Immature natural killer cell (primary cell): ENCODE data around the gene TGFBR3. TPM values are rescaled to one million over a fixed set of nuclear protein-coding genes. Genes with fewer than 3 reads are reported as not detected.

Source experiments
- DNase-seq, 3 donors: peaks; one replicate each; pipeline ENCODE4 v3.0.0; 2022; ENCODE audit warnings: mixed read lengths in 1 of 3
- H3K27ac Mint-ChIP-seq, 6 donors: one replicate each; pipeline ENCODE4 v1.8.0; 2020; ENCODE audit warnings: mixed read lengths in 6 of 6, mild to moderate bottlenecking in 5 of 6, inconsistent platforms in 4 of 6, moderate library complexity in 3 of 6
- H3K27me3 Mint-ChIP-seq, 3 donors: one replicate each; pipeline ENCODE4 v1.8.0; 2020 to 2021; ENCODE audit warnings: low read depth in 3 of 3, mild to moderate bottlenecking in 3 of 3, mixed read lengths in 3 of 3, moderate library complexity in 3 of 3, inconsistent platforms in 1 of 3
- H3K36me3 Mint-ChIP-seq, 3 donors: one replicate each; pipeline ENCODE4 v1.8.0; 2020; ENCODE audit warnings: mixed read lengths in 3 of 3, inconsistent platforms in 2 of 3, mild to moderate bottlenecking in 2 of 3
- H3K4me1 Mint-ChIP-seq, 2 donors: one replicate each; pipeline ENCODE4 v1.8.0; 2020; ENCODE audit warnings: inconsistent platforms in 2 of 2, mild to moderate bottlenecking in 2 of 2, mixed read lengths in 2 of 2, moderate library complexity in 1 of 2
- H3K4me3 Mint-ChIP-seq, 5 donors: one replicate each; pipeline ENCODE4 v1.8.0; 2020; ENCODE audit warnings: mild to moderate bottlenecking in 5 of 5, mixed read lengths in 5 of 5, inconsistent platforms in 3 of 5, moderate library complexity in 3 of 5
- H3K9me3 Mint-ChIP-seq, 6 donors: one replicate each; pipeline ENCODE4 v1.8.0; 2020; ENCODE audit warnings: mild to moderate bottlenecking in 6 of 6, mixed read lengths in 6 of 6, inconsistent platforms in 4 of 6, moderate library complexity in 3 of 6
- polyA plus RNA-seq, 3 donors: library from polyadenylated mRNA; unstranded; fragments of 300-500 nt; fragmentation: Illumina TruSeq; gene quantifications; one replicate each; pipeline ENCODE4 v1.2.3, GENCODE V29; 2021

TGFBR3 gene
- polyA plus RNA-seq, 3 donors from 2014 or later: 141 to 245 (median 183) TPM

DNA sequence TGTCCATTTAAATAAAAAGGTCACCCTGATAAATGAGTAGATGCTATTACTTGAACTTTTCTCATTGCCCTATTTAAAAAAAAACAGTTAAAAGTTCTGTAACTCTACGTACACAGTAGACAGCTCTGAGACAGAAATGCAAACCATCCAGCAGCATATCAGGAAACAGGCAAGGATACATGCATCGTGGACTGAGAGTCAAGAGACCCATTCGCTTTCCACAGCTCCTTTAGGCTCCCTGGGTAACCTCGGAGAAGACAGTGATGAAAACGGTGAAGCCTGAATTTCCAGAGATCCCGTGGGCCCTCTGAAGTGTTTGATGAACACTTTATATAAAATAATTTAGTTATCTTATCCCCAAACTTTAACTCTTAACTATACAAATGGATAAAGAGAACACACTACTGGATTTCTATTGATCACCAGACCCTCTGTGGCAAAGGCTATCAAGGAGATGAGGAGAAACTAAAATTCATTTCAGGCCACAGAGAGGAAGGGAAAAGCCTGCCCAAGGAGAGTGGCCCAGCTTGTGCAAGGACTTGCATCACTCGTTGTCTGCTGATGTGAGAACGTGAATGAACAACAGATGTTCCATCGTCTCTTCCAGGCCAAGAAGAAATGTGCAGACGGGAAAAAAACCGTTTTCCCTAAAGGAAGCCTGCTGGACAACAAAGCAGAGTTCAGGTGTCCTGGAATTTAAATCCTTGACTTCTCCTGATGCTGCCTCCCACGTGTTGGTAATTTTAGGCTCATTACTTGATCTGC lies 131.0 kb downstream of the TGFBR3 start:
- Mint-ChIP-seq H3K36me3 (peaks cover 0 to 35% (median 4%) of the 10 kb centered on the region in 3 donors), H3K9me3 (no peaks in the 10 kb centered on the region), H3K4me3 (peak overlapping the region in 1 of 5 donors; percentile 75), H3K27ac (peak overlapping the region; percentile 65 to 87 (median 77)), H3K4me1 (peaks cover 84 to 95% of the 10 kb centered on the region in 2 donors), H3K27me3 (peaks cover 0 to 23% (median 11%) of the 10 kb centered on the region in 3 donors)
- no peak for DNase-seq

DNA sequence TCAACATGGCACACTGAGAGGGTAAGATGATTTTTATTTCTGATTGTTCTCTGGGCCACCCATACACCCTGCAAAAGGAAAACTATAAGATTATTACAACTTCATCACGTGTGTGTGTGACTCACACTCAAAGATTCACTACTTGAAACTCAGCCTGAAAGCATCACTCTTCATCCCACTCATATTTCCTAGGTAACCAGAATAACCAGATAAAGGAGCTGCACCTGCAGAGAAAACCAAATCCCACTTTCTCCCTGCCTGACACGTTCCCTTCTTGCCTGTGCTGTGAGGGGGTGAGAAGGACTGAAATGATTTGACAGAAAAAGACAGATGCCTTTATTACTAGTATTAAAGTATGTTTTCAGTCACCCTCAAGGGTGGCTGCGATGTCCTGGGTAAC lies 131.6 kb downstream of the TGFBR3 start:
- Mint-ChIP-seq H3K27ac (peak overlapping the region; percentile 65 to 87 (median 77)), H3K4me1 (peaks cover 84 to 95% of the 10 kb centered on the region in 2 donors), H3K27me3 (peaks cover 0 to 26% (median 11%) of the 10 kb centered on the region in 3 donors), H3K9me3 (no peaks in the 10 kb centered on the region), H3K36me3 (peaks cover 0 to 35% (median 4%) of the 10 kb centered on the region in 3 donors), H3K4me3 (peak overlapping the region; percentile 19 to 75 (median 63))
- DNase-seq: no peak

GRCh38 chr1:91753878-91754277 lies 132.1 kb downstream of the TGFBR3 start:
- peaks cover 0 to 26% (median 11%) of the 10 kb centered on the region in 3 donors for H3K27me3 Mint-ChIP-seq
- DNase-seq: peak; percentile 30 to 50 (median 39)

DNA sequence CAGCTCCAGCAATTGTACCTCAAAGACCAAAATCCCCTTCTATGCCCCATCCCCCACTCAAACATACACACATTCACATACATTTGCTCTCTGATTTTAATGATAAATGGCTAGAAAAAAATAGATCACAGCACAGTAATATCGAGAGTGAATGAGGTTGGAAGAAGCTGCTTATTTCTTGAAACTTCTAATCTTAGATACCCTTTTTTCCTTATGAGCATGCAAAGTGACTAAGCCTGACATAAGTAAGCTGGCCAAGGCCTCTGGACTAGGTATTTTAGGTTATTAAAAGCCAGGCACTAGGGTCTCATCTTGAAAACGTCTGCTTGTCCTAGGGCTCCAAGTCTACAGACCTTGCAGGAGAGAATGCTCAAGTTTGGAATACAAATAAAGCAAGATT lies 133.6 kb downstream of the TGFBR3 start:
- no peak for DNase-seq
- H3K4me1 Mint-ChIP-seq: peaks cover 84 to 95% of the 10 kb centered on the region in 2 donors
- H3K36me3 Mint-ChIP-seq: peaks cover 11 to 38% (median 12%) of the 10 kb centered on the region in 3 donors
- no peaks in the 10 kb centered on the region for H3K9me3 Mint-ChIP-seq
- H3K27ac Mint-ChIP-seq: peak overlapping the region; percentile 66 to 93 (median 82)
- H3K4me3 Mint-ChIP-seq: peak overlapping the region; percentile 3 to 64 (median 41)
- H3K27me3 Mint-ChIP-seq: peaks cover 0 to 33% (median 16%) of the 10 kb centered on the region in 3 donors

More at GRCh38 chr1:91753878-91754277, 132.1 kb downstream of the TGFBR3 start:
- H3K27ac Mint-ChIP-seq: peak overlapping the region; percentile 65 to 87 (median 77)
- H3K4me1 Mint-ChIP-seq: peaks cover 84 to 95% of the 10 kb centered on the region in 2 donors
- peaks cover 3 to 37% (median 4%) of the 10 kb centered on the region in 3 donors for H3K36me3 Mint-ChIP-seq
- H3K4me3 Mint-ChIP-seq: peak overlapping the region; percentile 22 to 75 (median 63)
- no peaks in the 10 kb centered on the region for H3K9me3 Mint-ChIP-seq

DNA sequence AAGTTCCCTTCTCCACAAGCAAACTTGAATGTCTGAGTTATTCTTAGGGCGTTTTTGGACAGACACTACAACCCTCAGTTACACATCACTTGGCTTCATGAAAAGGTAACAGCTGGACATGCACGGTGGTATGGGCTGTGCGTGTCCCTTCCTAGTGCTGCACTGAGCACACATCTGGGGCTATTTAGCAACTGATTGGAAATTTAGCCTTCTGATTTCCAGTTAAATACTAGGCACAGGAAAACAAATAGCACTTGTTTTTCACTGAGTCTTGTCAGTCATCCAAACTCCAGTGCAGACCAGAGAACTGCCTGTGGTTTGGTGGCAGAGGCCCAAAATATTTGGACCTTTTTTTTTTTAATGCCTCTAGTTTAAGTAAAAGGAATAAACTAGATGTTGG lies 134.7 kb downstream of the TGFBR3 start:
- Mint-ChIP-seq H3K9me3 (no peaks in the 10 kb centered on the region), H3K27ac (peak overlapping the region in 5 of 6 donors; percentile 21 to 93 (median 77)), H3K4me1 (peaks cover 92 to 96% of the 10 kb centered on the region in 2 donors), H3K27me3 (peaks cover 0 to 39% (median 21%) of the 10 kb centered on the region in 3 donors), H3K36me3 (peaks cover 17 to 41% (median 20%) of the 10 kb centered on the region in 3 donors), H3K4me3 (no peak overlapping the region)
- no peak for DNase-seq

GRCh38 chr1:91750398-91750996 lies 135.5 kb downstream of the TGFBR3 start:
- H3K27me3 Mint-ChIP-seq: peaks cover 0 to 37% (median 23%) of the 10 kb centered on the region in 3 donors
- peaks cover 20 to 40% (median 26%) of the 10 kb centered on the region in 3 donors for H3K36me3 Mint-ChIP-seq
- peak overlapping the region in 2 of 5 donors; percentile 33 to 48 for H3K4me3 Mint-ChIP-seq
- no peak for DNase-seq
- peaks cover 96 to 97% of the 10 kb centered on the region in 2 donors for H3K4me1 Mint-ChIP-seq
- H3K9me3 Mint-ChIP-seq: no peaks in the 10 kb centered on the region
- H3K27ac Mint-ChIP-seq: peak overlapping the region; percentile 42 to 93 (median 74)

GRCh38 chr1:91749788-91750231 lies 136.1 kb downstream of the TGFBR3 start:
- no peak for DNase-seq
- Mint-ChIP-seq H3K4me1 (peaks cover 97% of the 10 kb centered on the region in 2 donors), H3K4me3 (peak overlapping the region in 1 of 5 donors; percentile 39), H3K27ac (peak overlapping the region; percentile 9 to 84 (median 60)), H3K27me3 (peaks cover 0 to 41% (median 28%) of the 10 kb centered on the region in 3 donors), H3K36me3 (peaks cover 20 to 40% (median 30%) of the 10 kb centered on the region in 3 donors), H3K9me3 (no peaks in the 10 kb centered on the region)

DNA sequence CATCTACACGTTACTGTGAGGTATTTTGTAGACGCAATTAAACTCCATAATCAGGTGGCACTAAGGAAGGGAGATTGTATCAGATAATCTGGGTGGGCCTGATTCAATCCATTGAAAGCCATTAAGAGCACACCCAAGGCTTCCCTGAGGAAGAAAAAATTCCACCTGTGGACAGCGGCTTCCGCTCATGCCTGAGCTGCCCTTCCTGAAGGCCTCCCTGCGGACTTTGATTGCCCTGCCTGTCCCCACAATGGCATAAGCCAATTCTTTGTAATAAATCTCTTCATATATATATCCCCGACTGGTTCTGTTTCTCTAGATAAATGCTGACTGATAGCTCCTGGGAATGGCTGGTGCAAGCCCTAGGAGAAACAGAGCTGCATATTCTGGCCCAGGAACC lies 138.3 kb downstream of the TGFBR3 start:
- Mint-ChIP-seq H3K27ac (peak overlapping the region in 2 of 6 donors; percentile 52 to 85), H3K27me3 (peaks cover 0 to 40% (median 26%) of the 10 kb centered on the region in 3 donors), H3K36me3 (peaks cover 33 to 51% (median 42%) of the 10 kb centered on the region in 3 donors), H3K4me1 (peaks cover 95 to 97% of the 10 kb centered on the region in 2 donors), H3K4me3 (peak overlapping the region in 1 of 5 donors; percentile 7), H3K9me3 (no peaks in the 10 kb centered on the region)
- DNase-seq: no peak

GRCh38 chr1:91746728-91747338 lies 139.1 kb downstream of the TGFBR3 start:
- H3K4me3 Mint-ChIP-seq: peak overlapping the region in 1 of 5 donors; percentile 19
- DNase-seq: no peak
- peak overlapping the region; percentile 37 to 85 (median 62) for H3K27ac Mint-ChIP-seq
- peaks cover 41 to 60% (median 49%) of the 10 kb centered on the region in 3 donors for H3K36me3 Mint-ChIP-seq
- H3K9me3 Mint-ChIP-seq: no peaks in the 10 kb centered on the region
- H3K4me1 Mint-ChIP-seq: peaks cover 95 to 97% of the 10 kb centered on the region in 2 donors
- H3K27me3 Mint-ChIP-seq: peaks cover 0 to 43% (median 30%) of the 10 kb centered on the region in 3 donors

GRCh38 chr1:91745640-91746373 lies 140.1 kb downstream of the TGFBR3 start:
- DNase-seq: no peak
- Mint-ChIP-seq H3K36me3 (peaks cover 45 to 68% (median 57%) of the 10 kb centered on the region in 3 donors), H3K27ac (peak overlapping the region; percentile 52 to 85 (median 60)), H3K9me3 (no peaks in the 10 kb centered on the region), H3K27me3 (peaks cover 0 to 47% (median 40%) of the 10 kb centered on the region in 3 donors), H3K4me1 (peaks cover 95 to 97% of the 10 kb centered on the region in 2 donors), H3K4me3 (peak overlapping the region in 3 of 5 donors; percentile 8 to 13 (median 8))

DNA sequence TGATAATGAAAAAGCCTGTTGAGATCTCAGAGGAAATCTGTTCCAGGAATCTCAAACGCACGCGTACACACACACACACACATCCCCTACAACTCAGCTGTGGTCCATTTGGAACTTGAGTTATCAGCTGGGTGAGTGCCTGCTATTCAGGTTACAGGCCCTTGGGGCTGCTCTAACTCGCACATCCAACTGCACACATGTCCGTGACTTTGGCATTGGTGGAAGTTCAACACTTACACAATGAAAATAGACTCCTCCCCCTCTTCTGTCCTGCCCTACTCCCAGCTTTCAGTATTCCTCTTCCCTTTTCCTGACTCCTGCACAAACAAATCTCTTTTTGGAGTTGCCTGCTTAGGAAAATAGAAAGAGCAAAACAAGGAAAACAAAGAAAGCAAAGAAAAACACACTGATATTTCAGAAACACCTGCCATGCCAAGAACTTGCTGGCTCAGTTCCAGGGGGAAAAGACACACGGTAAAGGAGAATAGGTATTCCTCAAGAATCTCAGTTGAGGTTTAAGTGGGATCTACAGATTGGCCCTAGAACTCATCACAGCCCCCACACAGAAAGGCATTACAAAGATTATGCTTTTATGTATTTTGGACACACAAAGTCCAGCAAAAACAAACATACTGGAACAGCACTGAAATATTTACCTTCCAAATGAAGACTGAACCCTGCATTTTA lies 140.9 kb downstream of the TGFBR3 start:
- peaks cover 45 to 68% (median 58%) of the 10 kb centered on the region in 3 donors for H3K36me3 Mint-ChIP-seq
- peak overlapping the region; percentile 8 to 69 (median 56) for H3K27ac Mint-ChIP-seq
- DNase-seq: no peak
- H3K9me3 Mint-ChIP-seq: no peaks in the 10 kb centered on the region
- peak overlapping the region in 1 of 5 donors; percentile 7 for H3K4me3 Mint-ChIP-seq
- H3K4me1 Mint-ChIP-seq: peaks cover 94 to 95% of the 10 kb centered on the region in 2 donors
- H3K27me3 Mint-ChIP-seq: peaks cover 0 to 50% (median 39%) of the 10 kb centered on the region in 3 donors

GRCh38 chr1:91742848-91743292 lies 143.1 kb downstream of the TGFBR3 start:
- H3K4me3 Mint-ChIP-seq: peak overlapping the region in 2 of 5 donors; percentile 15 to 29
- peaks cover 55 to 76% (median 62%) of the 10 kb centered on the region in 3 donors for H3K36me3 Mint-ChIP-seq
- DNase-seq: no peak
- peaks cover 0 to 58% (median 47%) of the 10 kb centered on the region in 3 donors for H3K27me3 Mint-ChIP-seq
- H3K4me1 Mint-ChIP-seq: peaks cover 91 to 92% of the 10 kb centered on the region in 2 donors
- H3K27ac Mint-ChIP-seq: peak overlapping the region in 5 of 6 donors; percentile 45 to 84 (median 81)
- no peaks in the 10 kb centered on the region for H3K9me3 Mint-ChIP-seq
